Cerebellar nuclear complex (tissue), 1 donor: ENCODE results near the gene RPS18.
A peak's percentile ranks its signal among the peaks of the same experiment; 100 is the strongest.

Experiments used
- DNase-seq, 2 experiments: peaks; one replicate each; lab custom pipeline; 2025; lab: John Stamatoyannopoulos, UW

RPS18 gene

DNA sequence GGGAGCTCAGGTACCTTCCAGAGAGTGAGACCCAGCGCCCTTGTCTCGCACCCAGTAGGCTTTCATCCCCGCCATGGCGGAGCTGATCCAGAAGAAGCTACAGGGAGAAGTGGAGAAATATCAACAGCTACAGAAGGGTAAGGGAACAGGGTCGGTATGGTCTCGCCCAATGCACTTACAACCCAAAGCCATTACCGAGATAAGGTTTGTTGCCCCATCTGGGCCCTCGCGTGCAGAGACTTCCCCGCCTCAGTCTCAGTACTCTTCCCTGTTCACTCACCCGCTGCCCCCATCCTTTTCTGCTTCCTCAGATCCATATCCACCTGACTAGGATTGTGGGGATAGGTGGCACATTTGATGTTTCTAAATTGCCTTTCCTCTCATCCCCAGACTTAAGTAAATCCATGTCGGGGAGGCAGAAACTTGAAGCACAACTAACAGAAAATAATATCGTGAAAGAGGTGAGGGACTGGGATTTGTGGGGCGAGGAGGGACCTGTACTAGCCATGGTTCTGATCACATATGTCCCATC lies 18.0 kb downstream of the RPS18 start:
- no peak for DNase-seq

GRCh38 chr6:33290459-33290858 lies 18.6 kb downstream of the RPS18 start:
- DNase-seq = no peak

GRCh38 chr6:33292996-33293682 lies 21.3 kb downstream of the RPS18 start:
- no peak for DNase-seq

- DNase-seq = no peak
Observed at GRCh38 chr6:33294086-33294823, 22.4 kb downstream of the RPS18 start.

- no peak for DNase-seq
Observed at GRCh38 chr6:33295621-33296369, 23.9 kb downstream of the RPS18 start.

DNA sequence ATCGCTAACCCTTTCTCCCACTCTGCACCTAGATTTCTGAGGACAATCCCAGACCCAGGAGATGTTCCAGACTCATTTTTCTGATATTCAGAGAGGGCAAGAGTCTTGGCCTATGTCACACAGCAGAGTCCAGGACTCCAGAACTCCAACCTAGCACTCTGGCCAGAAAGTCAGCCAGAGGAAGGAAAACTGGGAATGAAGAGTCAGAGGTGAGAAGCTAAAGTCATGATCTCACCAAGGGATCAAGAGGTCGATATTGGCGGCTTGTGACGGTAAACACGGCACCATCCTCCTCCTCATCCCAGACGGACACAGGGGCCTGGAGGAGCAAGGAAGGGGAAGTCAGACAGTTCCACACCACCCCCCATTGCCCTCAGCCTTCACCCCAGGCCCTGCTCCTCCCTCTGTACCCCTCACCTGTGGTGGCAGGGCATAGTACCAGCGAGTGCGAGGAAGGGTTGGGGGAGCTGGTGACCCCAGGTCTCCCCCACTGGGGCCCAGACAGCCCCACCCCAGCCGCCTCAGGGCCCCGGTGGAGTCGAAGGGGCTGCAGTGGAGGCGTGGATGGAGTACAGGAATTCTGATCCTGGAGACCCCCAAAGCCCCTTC lies 25.0 kb downstream of the RPS18 start:
- DNase-seq = no peak

GRCh38 chr6:33297406-33297955 lies 25.6 kb downstream of the RPS18 start:
- DNase-seq = no peak

- DNase-seq = peak in 1 of 2 experiments; percentile 51
Observed at GRCh38 chr6:33297956-33298772, 26.3 kb downstream of the RPS18 start.

- DNase-seq = no peak
Observed at GRCh38 chr6:33298773-33299236, 26.9 kb downstream of the RPS18 start, which contains the start of gene RGL2. TSS of gene RGL2 (minus strand) at chr6:33298942. CDS start at chr6:33298610, 332 bp downstream.

- peak; percentile 21 to 68 for DNase-seq
Observed at GRCh38 chr6:33299237-33299944, 27.5 kb downstream of the RPS18 start.

GRCh38 chr6:33301877-33302276 lies 30.0 kb downstream of the RPS18 start:
- DNase-seq = no peak

GRCh38 chr6:33304216-33304615 lies 32.3 kb downstream of the RPS18 start:
- no peak for DNase-seq

DNA sequence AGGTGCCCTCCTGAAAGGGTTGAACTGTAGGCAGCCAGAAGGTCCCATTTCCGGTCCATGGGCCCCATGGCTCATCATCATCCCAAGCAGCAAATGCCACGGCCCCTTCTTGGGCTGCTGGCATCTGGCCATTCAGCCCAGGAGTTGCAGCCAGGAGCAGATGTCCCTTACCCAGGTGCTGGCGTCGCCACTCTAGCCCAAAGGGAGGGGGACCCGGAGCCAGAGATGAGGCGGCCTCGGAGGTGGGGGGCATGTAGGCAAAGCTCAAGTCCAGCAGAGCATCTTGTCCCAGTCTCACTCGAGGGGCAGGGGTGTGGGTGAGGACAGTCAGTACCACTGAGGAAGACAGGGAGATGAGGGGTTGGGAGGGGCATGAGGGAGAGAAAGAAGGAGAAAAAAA lies 33.2 kb downstream of the RPS18 start:
- DNase-seq = no peak

DNA sequence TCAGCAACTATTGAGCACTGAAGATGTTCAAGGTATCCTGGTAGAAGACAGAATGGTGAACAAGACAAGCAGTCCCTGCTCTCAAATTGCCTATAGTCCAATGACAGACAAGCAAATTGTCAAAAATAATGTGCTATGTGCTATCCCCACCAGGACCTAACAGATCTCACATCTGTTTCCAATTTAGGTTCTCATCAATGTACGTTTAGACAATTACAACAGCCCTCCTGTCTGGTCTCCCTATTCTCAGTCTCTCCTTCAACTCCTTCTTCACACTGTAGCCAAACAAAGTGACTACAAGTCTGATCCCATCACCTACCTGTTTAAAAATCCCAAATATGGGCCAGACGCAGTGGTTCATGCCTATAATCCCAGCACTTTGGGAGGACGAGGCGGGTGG lies 34.5 kb downstream of the RPS18 start:
- DNase-seq = no peak

- DNase-seq = peak; percentile 65 to 67
Observed at GRCh38 chr6:33312361-33313104, 40.7 kb downstream of the RPS18 start.

GRCh38 chr6:33313105-33313708 lies 41.3 kb downstream of the RPS18 start:
- no peak for DNase-seq

- DNase-seq = no peak
Observed at GRCh38 chr6:33313709-33314514, 42.0 kb downstream of the RPS18 start, which contains the start of gene TAPBP. TSS of gene TAPBP (minus strand) at chr6:33314078. CDS start at chr6:33314041, 37 bp downstream.

DNA sequence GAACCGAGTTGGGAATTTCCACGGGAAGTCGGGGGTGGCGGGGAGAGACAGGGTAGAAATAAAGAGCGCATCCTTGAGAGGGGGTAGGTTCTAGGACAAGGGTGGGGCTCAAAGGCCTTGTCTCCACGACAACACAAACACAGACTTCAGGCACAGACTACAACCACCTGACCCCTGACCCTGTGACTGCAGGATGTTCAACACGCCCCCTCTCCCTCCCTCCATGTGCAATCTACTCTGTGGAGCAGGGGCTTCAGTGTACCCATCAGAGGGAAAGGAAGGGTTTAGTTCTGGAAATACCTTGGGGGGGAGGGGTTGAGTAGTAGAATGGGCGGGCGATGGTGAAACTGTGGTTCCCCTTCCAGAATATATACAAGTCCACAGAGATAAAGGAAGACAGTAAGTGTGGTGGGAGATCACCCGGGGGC lies 42.7 kb downstream of the RPS18 start:
- DNase-seq = no peak
